ENCODE measurements around the gene ATRIP. TPM values are rescaled to one million over a fixed set of nuclear protein-coding genes. Genes with fewer than 3 reads are reported as not detected.

Gene ATRIP
- total and polyA plus RNA-seq, 2 donors from 2014 or later: 5.4 to 6.7 TPM

- Histone ChIP-seq H3K27me3 (ENCODE audit: control insufficient read depth, insufficient read depth, low read length) (no peaks in the 10 kb centered on the region), H3K36me3 (ENCODE audit: control insufficient read depth in 2 of 3, insufficient read depth in 3 of 3, low read length in 3 of 3) (peaks cover 0 to 10% (median 5%) of the 10 kb centered on the region in 3 donors), H3K9ac (ENCODE audit: low read length in 3 of 3) (peak overlapping the region; percentile 20 to 88 (median 78)), H3K9me3 (ENCODE audit: control insufficient read depth in 2 of 3, insufficient read depth in 1 of 3, low read length in 3 of 3) (no peaks in the 10 kb centered on the region), H3K4me1 (ENCODE audit: control insufficient read depth in 2 of 3, insufficient read depth in 2 of 3, low read depth in 1 of 3, low read length in 3 of 3) (peaks cover 0 to 43% (median 23%) of the 10 kb centered on the region in 3 donors), H3K27ac (ENCODE audit: low read depth in 2 of 2, low read length in 2 of 2) (peak overlapping the region; percentile 99 to 100), H3K4me3 (ENCODE audit: low read length in 3 of 3) (peak overlapping the region; percentile 45 to 84 (median 80))
- peak in 2 of 5 donors; percentile 73 to 81 for DNase-seq
- TF ChIP-seq, protein P1, sequence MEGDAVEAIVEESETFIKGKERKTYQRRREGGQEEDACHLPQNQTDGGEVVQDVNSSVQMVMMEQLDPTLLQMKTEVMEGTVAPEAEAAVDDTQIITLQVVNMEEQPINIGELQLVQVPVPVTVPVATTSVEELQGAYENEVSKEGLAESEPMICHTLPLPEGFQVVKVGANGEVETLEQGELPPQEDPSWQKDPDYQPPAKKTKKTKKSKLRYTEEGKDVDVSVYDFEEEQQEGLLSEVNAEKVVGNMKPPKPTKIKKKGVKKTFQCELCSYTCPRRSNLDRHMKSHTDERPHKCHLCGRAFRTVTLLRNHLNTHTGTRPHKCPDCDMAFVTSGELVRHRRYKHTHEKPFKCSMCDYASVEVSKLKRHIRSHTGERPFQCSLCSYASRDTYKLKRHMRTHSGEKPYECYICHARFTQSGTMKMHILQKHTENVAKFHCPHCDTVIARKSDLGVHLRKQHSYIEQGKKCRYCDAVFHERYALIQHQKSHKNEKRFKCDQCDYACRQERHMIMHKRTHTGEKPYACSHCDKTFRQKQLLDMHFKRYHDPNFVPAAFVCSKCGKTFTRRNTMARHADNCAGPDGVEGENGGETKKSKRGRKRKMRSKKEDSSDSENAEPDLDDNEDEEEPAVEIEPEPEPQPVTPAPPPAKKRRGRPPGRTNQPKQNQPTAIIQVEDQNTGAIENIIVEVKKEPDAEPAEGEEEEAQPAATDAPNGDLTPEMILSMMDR (IDR thresholded peaks at IDR 0.05; ENCODE audit: borderline replicate concordance, extremely low read depth, insufficient read depth): no peak
- FAIRE-seq: no peak
- intact Hi-C loops (cut with DNase I): loop anchor here (5.0 kb wide), 1 partner anchor 36 kb away; the partner anchor contains the start of gene SHISA5
These were observed 20.0 kb downstream of the ATRIP start for GRCh38 chr3:48466386-48467109.

DNA sequence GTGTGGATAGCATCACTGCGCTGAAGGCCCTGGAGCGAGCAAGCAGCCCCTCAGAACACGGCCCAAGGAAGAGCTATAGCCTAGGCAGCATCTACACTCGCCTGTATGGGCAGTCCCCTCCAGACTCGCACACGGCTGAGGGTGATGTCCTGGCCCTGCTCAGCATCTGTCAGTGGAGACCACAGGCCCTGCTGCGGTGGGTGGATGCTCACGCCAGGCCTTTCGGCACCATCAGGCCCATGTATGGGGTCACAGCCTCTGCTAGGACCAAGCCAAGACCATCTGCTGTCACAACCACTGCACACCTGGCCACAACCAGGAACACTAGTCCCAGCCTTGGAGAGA, 20.5 kb downstream of the ATRIP start:
- intact Hi-C loops (cut with DNase I): loop anchor here (5.0 kb wide), 1 partner anchor 35 kb away; the partner anchor contains the start of gene SHISA5
- TF ChIP-seq, protein P1 (IDR thresholded peaks at IDR 0.05; ENCODE audit: borderline replicate concordance, extremely low read depth, insufficient read depth): no peak
- H3K27me3 ChIP-seq (ENCODE audit: control insufficient read depth, insufficient read depth, low read length): no peaks in the 10 kb centered on the region
- peaks cover 0 to 10% (median 5%) of the 10 kb centered on the region in 3 donors for H3K36me3 ChIP-seq (ENCODE audit: control insufficient read depth in 2 of 3, insufficient read depth in 3 of 3, low read length in 3 of 3)
- no peak for FAIRE-seq
- H3K27ac ChIP-seq (ENCODE audit: low read depth in 2 of 2, low read length in 2 of 2): peak overlapping the region; percentile 99 to 100
- DNase-seq: peak in 1 of 5 donors; percentile 68
- peak overlapping the region in 2 of 3 donors; percentile 80 to 84 for H3K4me3 ChIP-seq (ENCODE audit: low read length in 3 of 3)
- H3K9ac ChIP-seq (ENCODE audit: low read length in 3 of 3): peak overlapping the region in 2 of 3 donors; percentile 78 to 88
- peaks cover 0 to 43% (median 23%) of the 10 kb centered on the region in 3 donors for H3K4me1 ChIP-seq (ENCODE audit: control insufficient read depth in 2 of 3, insufficient read depth in 2 of 3, low read depth in 1 of 3, low read length in 3 of 3)
- no peaks in the 10 kb centered on the region for H3K9me3 ChIP-seq (ENCODE audit: control insufficient read depth in 2 of 3, insufficient read depth in 1 of 3, low read length in 3 of 3)

DNA sequence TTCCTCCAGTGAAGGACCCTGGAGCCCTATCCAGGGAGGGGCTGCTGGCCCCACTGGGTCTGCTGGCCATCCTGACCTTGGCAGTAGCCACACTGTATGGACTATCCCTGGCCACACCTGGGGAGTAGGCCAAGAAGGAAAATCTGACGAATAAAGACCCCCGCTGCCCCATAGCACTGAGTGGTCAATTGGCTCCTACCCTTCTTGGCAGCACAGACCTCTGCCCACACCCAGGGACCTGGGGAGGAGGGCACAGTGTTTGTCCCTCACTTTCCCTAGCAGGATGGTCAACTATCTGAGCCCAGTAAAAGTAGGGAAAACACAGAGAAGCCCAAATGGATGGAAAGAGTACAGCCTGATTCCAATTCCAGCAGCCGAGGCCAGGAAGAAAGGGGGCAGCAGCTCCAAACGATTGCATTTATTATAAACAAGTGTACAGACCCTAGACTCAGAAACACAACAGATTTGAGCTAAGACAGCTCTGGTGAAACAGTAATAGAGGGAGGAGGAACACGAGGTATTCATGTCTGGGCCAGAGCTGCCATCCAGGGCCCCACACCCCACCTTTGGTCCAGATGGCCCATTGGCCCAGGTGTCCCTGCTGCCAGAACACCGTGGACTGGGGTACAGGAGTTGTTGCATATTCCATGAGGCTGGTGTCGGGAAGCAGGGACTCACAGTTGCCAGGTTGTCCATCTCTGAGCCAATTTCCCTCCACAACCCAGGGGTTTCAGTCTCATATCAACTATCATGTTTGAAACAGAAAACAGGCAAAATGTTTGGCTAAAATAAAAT, 21.1 kb downstream of the ATRIP start:
- Histone ChIP-seq H3K27me3 (ENCODE audit: control insufficient read depth, insufficient read depth, low read length) (no peaks in the 10 kb centered on the region), H3K4me3 (ENCODE audit: low read length in 3 of 3) (peak overlapping the region in 1 of 3 donors; percentile 84), H3K9ac (ENCODE audit: low read length in 3 of 3) (peak overlapping the region in 1 of 3 donors; percentile 78), H3K4me1 (ENCODE audit: control insufficient read depth in 2 of 3, insufficient read depth in 2 of 3, low read depth in 1 of 3, low read length in 3 of 3) (peaks cover 0 to 43% (median 23%) of the 10 kb centered on the region in 3 donors), H3K36me3 (ENCODE audit: control insufficient read depth in 2 of 3, insufficient read depth in 3 of 3, low read length in 3 of 3) (peaks cover 0 to 10% (median 5%) of the 10 kb centered on the region in 3 donors), H3K9me3 (ENCODE audit: control insufficient read depth in 2 of 3, insufficient read depth in 1 of 3, low read length in 3 of 3) (no peaks in the 10 kb centered on the region), H3K27ac (ENCODE audit: low read depth in 2 of 2, low read length in 2 of 2) (peak overlapping the region; percentile 99 to 100)
- FAIRE-seq (no peak), DNase-seq (no peak)
- TF ChIP-seq, protein P1 (IDR thresholded peaks at IDR 0.05; ENCODE audit: borderline replicate concordance, extremely low read depth, insufficient read depth): no peak
- intact Hi-C loops (cut with DNase I): loop anchor here (5.0 kb wide), 1 partner anchor 35 kb away; the partner anchor contains the start of gene SHISA5
